OCI-LY3 (cell line): ENCODE measurements around the gene PDXK.

Experiments used
- H2AFZ ChIP-seq: fragments of 200-600, 300-600 bp; shearing (Covaris generic); 2 replicates; pipeline ENCODE4 v1.6.0; 2014; ENCODE audit warnings: antibody characterized with exemption, low read depth, low read length
- H3K27ac ChIP-seq: fragments of 200-600, 300-600 bp; sonication (generic); 2 replicates; pipeline ENCODE4 v1.5.1; 2014; ENCODE audit warnings: mild to moderate bottlenecking, low read length, moderate library complexity, mixed read lengths
- H3K27me3 ChIP-seq: fragments of 200-600, 300-600 bp; sonication (generic); 2 replicates; pipeline ENCODE4 v1.6.1; 2014; ENCODE audit warnings: low read depth, low read length, mixed read lengths
- H3K36me3 ChIP-seq: fragments of 200-600, 300-600 bp; sonication (generic); replicated peaks from 2 replicates; pipeline ENCODE3; 2014; ENCODE audit warnings: low read depth, low read length, mixed read lengths
- H3K4me1 ChIP-seq: fragments of 300-600, 200-600 bp; sonication (generic); 2 replicates; pipeline ENCODE4 v1.6.1; 2014; ENCODE audit warnings: low read length, mixed read lengths
- H3K4me2 ChIP-seq: fragments of 200-600, 300-600 bp; sonication (generic); 2 replicates; pipeline ENCODE4 v1.6.1; 2014; ENCODE audit warnings: low read length, mixed read lengths
- H3K4me3 ChIP-seq: fragments of 300-600, 200-600 bp; sonication (generic); 2 replicates; pipeline ENCODE4 v1.5.1; 2014; ENCODE audit warnings: antibody characterized with exemption, mild to moderate bottlenecking, low read length, moderate library complexity
- H3K79me2 ChIP-seq: fragments of 300-600, 200-600 bp; shearing (Covaris generic); 2 replicates; pipeline ENCODE4 v1.6.1; 2014; ENCODE audit warnings: mild to moderate bottlenecking, low read length, mixed read lengths
- H3K9ac ChIP-seq: fragments of 300-600, 200-600 bp; shearing (Covaris generic); 2 replicates; pipeline ENCODE4 v1.6.0; 2014; ENCODE audit warnings: mild to moderate bottlenecking, low read length, moderate library complexity
- H3K9me3 ChIP-seq: fragments of 200-600, 300-600 bp; shearing (Covaris generic); 2 replicates; pipeline ENCODE4 v1.6.1; 2014; ENCODE audit warnings: low read length, mixed read lengths; ENCODE audit not compliant: insufficient read depth
- H4K20me1 ChIP-seq: fragments of 200-600, 300-600 bp; sonication (generic); 2 replicates; pipeline ENCODE4 v1.6.1; 2016; ENCODE audit warnings: low read length, mixed read lengths; ENCODE audit not compliant: insufficient read depth
- CTCF ChIP-seq: fragments of 200-600, 300-600 bp; sonication (generic); IDR thresholded peaks from 2 replicates; pipeline ENCODE4 v1.5.1; 2014; ENCODE audit warnings: antibody characterized with exemption, low read length, low read depth
- EZH2phosphoT487 ChIP-seq: fragments of 200-600 bp; shearing (Covaris generic); IDR thresholded peaks from 2 replicates; pipeline ENCODE4 v1.6.1; 2018; ENCODE audit warnings: antibody characterized with exemption, mixed run types, low read depth

The PDXK gene

GRCh38 chr21:43751955-43752591 lies 33.1 kb downstream of the PDXK start:
- Histone ChIP-seq H3K27me3 (no peaks in the 10 kb centered on the region), H2AFZ (no peak overlapping the region), H3K9me3 (no peaks in the 10 kb centered on the region), H3K36me3 (peaks cover 9% of the 10 kb centered on the region), H4K20me1 (no peaks in the 10 kb centered on the region), H3K9ac (no peak overlapping the region), H3K4me1 (no peaks in the 10 kb centered on the region), H3K27ac (no peak overlapping the region), H3K4me2 (no peak overlapping the region), H3K4me3 (no peak overlapping the region), H3K79me2 (no peaks in the 10 kb centered on the region)
- TF ChIP-seq CTCF (no peak), EZH2phosphoT487 (no peak)

GRCh38 chr21:43752758-43753438 lies 34.0 kb downstream of the PDXK start:
- no peaks in the 10 kb centered on the region for H3K4me1 ChIP-seq
- no peaks in the 10 kb centered on the region for H3K9me3 ChIP-seq
- no peak overlapping the region for H2AFZ ChIP-seq
- no peak overlapping the region for H3K9ac ChIP-seq
- H3K4me2 ChIP-seq: no peak overlapping the region
- H4K20me1 ChIP-seq: no peaks in the 10 kb centered on the region
- no peaks in the 10 kb centered on the region for H3K79me2 ChIP-seq
- no peak for TF ChIP-seq EZH2phosphoT487
- no peak for TF ChIP-seq CTCF
- H3K27me3 ChIP-seq: no peaks in the 10 kb centered on the region
- peaks cover 9% of the 10 kb centered on the region for H3K36me3 ChIP-seq
- no peak overlapping the region for H3K27ac ChIP-seq
- no peak overlapping the region for H3K4me3 ChIP-seq

GRCh38 chr21:43753439-43753799 lies 34.5 kb downstream of the PDXK start:
- H3K27ac ChIP-seq: no peak overlapping the region
- TF ChIP-seq EZH2phosphoT487: no peak
- no peak for TF ChIP-seq CTCF
- no peaks in the 10 kb centered on the region for H4K20me1 ChIP-seq
- no peaks in the 10 kb centered on the region for H3K27me3 ChIP-seq
- peaks cover 9% of the 10 kb centered on the region for H3K36me3 ChIP-seq
- H3K9me3 ChIP-seq: no peaks in the 10 kb centered on the region
- H3K4me1 ChIP-seq: no peaks in the 10 kb centered on the region
- no peak overlapping the region for H2AFZ ChIP-seq
- H3K4me3 ChIP-seq: no peak overlapping the region
- H3K9ac ChIP-seq: no peak overlapping the region
- H3K4me2 ChIP-seq: no peak overlapping the region
- no peaks in the 10 kb centered on the region for H3K79me2 ChIP-seq

- no peak overlapping the region for H3K27ac ChIP-seq
- H3K4me1 ChIP-seq: no peaks in the 10 kb centered on the region
- H3K9me3 ChIP-seq: no peaks in the 10 kb centered on the region
- H3K4me2 ChIP-seq: no peak overlapping the region
- H3K4me3 ChIP-seq: no peak overlapping the region
- peaks cover 9% of the 10 kb centered on the region for H3K36me3 ChIP-seq
- no peaks in the 10 kb centered on the region for H4K20me1 ChIP-seq
- no peak overlapping the region for H2AFZ ChIP-seq
- no peaks in the 10 kb centered on the region for H3K79me2 ChIP-seq
- H3K27me3 ChIP-seq: no peaks in the 10 kb centered on the region
- TF ChIP-seq EZH2phosphoT487 (no peak), CTCF (no peak)
- H3K9ac ChIP-seq: no peak overlapping the region
Observed at GRCh38 chr21:43754948-43755781, 36.2 kb downstream of the PDXK start.
